Osteocyte (in vitro differentiated cells): Measurements from ENCODE around the gene ITSN2. TPM values are rescaled to one million over a fixed set of nuclear protein-coding genes. Genes with fewer than 3 reads are reported as not detected.
"Not testable (repeated sequence)": the region's sequence is repeated elsewhere in the genome, so short reads cannot be mapped to it uniquely, and the experiment has no call there.

Experiments used
- DNase-seq: peaks from one replicate; pipeline ENCODE4 v3.0.0; 2021; ENCODE audit warnings: mixed read lengths; ENCODE audit not compliant: unreplicated experiment; ENCODE audit errors: extremely low spot score
- H3K27ac Mint-ChIP-seq: one replicate; pipeline ENCODE4 v1.8.0; 2021; ENCODE audit warnings: mild to moderate bottlenecking, mixed read lengths; ENCODE audit not compliant: unreplicated experiment
- H3K27me3 Mint-ChIP-seq: one replicate; pipeline ENCODE4 v1.8.0; 2021; ENCODE audit warnings: mixed read lengths; ENCODE audit not compliant: unreplicated experiment
- H3K36me3 Mint-ChIP-seq: one replicate; pipeline ENCODE4 v1.8.0; 2021; ENCODE audit warnings: mixed read lengths; ENCODE audit not compliant: unreplicated experiment
- H3K4me1 Mint-ChIP-seq: one replicate; pipeline ENCODE4 v1.8.0; 2021; ENCODE audit warnings: mixed read lengths; ENCODE audit not compliant: unreplicated experiment
- H3K4me3 Mint-ChIP-seq: one replicate; pipeline ENCODE4 v1.8.0; 2021; ENCODE audit warnings: mild to moderate bottlenecking, moderate library complexity, mixed read lengths; ENCODE audit not compliant: unreplicated experiment
- H3K9me3 Mint-ChIP-seq: one replicate; pipeline ENCODE4 v1.8.0; 2021; ENCODE audit warnings: mixed read lengths; ENCODE audit not compliant: unreplicated experiment
- CTCF ChIP-seq: fragments of 200-600 bp; sonication (generic); IDR thresholded peaks from 2 replicates; pipeline ENCODE4 v1.5.0; 2021; ENCODE audit warnings: antibody characterized with exemption, mild to moderate bottlenecking, moderate library complexity
- total RNA-seq: library from RNA; stranded (reverse); gene quantifications from 2 replicates; pipeline ENCODE4 v1.2.1, GENCODE V29; 2021

Gene ITSN2
- total RNA-seq, 1 donor from 2014 or later = 32.1 TPM

GRCh38 chr2:24204505-24204904 lies 155.8 kb downstream of the ITSN2 start:
- no peaks in the 10 kb centered on the region for H3K9me3 Mint-ChIP-seq
- H3K27ac Mint-ChIP-seq = no peak overlapping the region
- TF ChIP-seq CTCF = no peak
- peaks cover 4% of the 10 kb centered on the region for H3K4me1 Mint-ChIP-seq
- no peaks in the 10 kb centered on the region for H3K27me3 Mint-ChIP-seq
- H3K36me3 Mint-ChIP-seq = peaks cover 61% of the 10 kb centered on the region
- no peak overlapping the region for H3K4me3 Mint-ChIP-seq
- DNase-seq = no peak

GRCh38 chr2:24203787-24204150 lies 156.6 kb downstream of the ITSN2 start:
- DNase-seq = no peak
- TF ChIP-seq CTCF = no peak
- H3K4me1 Mint-ChIP-seq = peaks cover 4% of the 10 kb centered on the region
- no peaks in the 10 kb centered on the region for H3K9me3 Mint-ChIP-seq
- no peak overlapping the region for H3K4me3 Mint-ChIP-seq
- no peaks in the 10 kb centered on the region for H3K27me3 Mint-ChIP-seq
- peaks cover 59% of the 10 kb centered on the region for H3K36me3 Mint-ChIP-seq
- no peak overlapping the region for H3K27ac Mint-ChIP-seq

- no peak for DNase-seq
- peaks cover 57% of the 10 kb centered on the region for H3K36me3 Mint-ChIP-seq
- H3K4me3 Mint-ChIP-seq = no peak overlapping the region
- no peaks in the 10 kb centered on the region for H3K9me3 Mint-ChIP-seq
- no peak overlapping the region for H3K27ac Mint-ChIP-seq
- H3K27me3 Mint-ChIP-seq = no peaks in the 10 kb centered on the region
- TF ChIP-seq CTCF = no peak
- peaks cover 4% of the 10 kb centered on the region for H3K4me1 Mint-ChIP-seq
Measured at GRCh38 chr2:24203029-24203786, 157.1 kb downstream of the ITSN2 start.

- H3K36me3 Mint-ChIP-seq = peaks cover 44% of the 10 kb centered on the region
- no peak overlapping the region for H3K27ac Mint-ChIP-seq
- no peak overlapping the region for H3K4me3 Mint-ChIP-seq
- no peak for TF ChIP-seq CTCF
- DNase-seq = no peak
- peaks cover 7% of the 10 kb centered on the region for H3K9me3 Mint-ChIP-seq
- no peaks in the 10 kb centered on the region for H3K4me1 Mint-ChIP-seq
- no peaks in the 10 kb centered on the region for H3K27me3 Mint-ChIP-seq
Measured at GRCh38 chr2:24200799-24201198, 159.5 kb downstream of the ITSN2 start.

- TF ChIP-seq CTCF = no peak
- Mint-ChIP-seq H3K9me3 (peaks cover 7% of the 10 kb centered on the region), H3K4me1 (no peaks in the 10 kb centered on the region), H3K27ac (no peak overlapping the region), H3K36me3 (peaks cover 39% of the 10 kb centered on the region), H3K4me3 (no peak overlapping the region), H3K27me3 (no peaks in the 10 kb centered on the region)
- DNase-seq = no peak
Measured at GRCh38 chr2:24199968-24200590, 160.3 kb downstream of the ITSN2 start.

GRCh38 chr2:24197213-24197612 lies 163.1 kb downstream of the ITSN2 start:
- not testable (repeated sequence) for H3K4me3 Mint-ChIP-seq, H3K9me3 Mint-ChIP-seq, DNase-seq, H3K27ac Mint-ChIP-seq, H3K4me1 Mint-ChIP-seq, H3K27me3 Mint-ChIP-seq
- peaks cover 20% of the 10 kb centered on the region for H3K36me3 Mint-ChIP-seq
